ENCODE measurements around the gene PKIB. TPM values are rescaled to one million over a fixed set of nuclear protein-coding genes. Genes with fewer than 3 reads are reported as not detected.

Gene PKIB
- total and polyA plus RNA-seq, 10 of the 15 experiments (the other 5 are each of a cell fraction or from before 2014, with no cell fraction given) = 0.20 to 1.8 (median 0.87) TPM

DNA sequence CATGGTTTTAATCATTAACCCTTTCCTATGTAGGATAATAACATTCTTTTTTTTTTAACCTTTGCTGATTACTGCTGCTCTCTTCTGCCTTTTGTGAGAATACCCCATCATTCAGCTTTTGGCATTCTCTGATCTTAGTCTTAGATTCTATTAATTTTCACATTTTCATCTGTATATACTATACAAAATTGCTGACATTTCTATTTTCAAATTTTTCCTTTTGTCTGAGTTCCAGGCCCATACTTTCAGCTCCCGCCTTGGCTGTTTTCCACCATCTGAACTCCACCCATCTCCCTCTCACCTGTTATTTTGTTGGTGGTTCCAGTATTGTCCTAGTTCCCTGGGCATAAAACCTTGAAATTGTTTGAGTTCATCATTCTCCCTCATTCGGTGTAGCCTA is 59.2 kb downstream of the PKIB start (continued):
- TF ChIP-seq, protein P1, sequence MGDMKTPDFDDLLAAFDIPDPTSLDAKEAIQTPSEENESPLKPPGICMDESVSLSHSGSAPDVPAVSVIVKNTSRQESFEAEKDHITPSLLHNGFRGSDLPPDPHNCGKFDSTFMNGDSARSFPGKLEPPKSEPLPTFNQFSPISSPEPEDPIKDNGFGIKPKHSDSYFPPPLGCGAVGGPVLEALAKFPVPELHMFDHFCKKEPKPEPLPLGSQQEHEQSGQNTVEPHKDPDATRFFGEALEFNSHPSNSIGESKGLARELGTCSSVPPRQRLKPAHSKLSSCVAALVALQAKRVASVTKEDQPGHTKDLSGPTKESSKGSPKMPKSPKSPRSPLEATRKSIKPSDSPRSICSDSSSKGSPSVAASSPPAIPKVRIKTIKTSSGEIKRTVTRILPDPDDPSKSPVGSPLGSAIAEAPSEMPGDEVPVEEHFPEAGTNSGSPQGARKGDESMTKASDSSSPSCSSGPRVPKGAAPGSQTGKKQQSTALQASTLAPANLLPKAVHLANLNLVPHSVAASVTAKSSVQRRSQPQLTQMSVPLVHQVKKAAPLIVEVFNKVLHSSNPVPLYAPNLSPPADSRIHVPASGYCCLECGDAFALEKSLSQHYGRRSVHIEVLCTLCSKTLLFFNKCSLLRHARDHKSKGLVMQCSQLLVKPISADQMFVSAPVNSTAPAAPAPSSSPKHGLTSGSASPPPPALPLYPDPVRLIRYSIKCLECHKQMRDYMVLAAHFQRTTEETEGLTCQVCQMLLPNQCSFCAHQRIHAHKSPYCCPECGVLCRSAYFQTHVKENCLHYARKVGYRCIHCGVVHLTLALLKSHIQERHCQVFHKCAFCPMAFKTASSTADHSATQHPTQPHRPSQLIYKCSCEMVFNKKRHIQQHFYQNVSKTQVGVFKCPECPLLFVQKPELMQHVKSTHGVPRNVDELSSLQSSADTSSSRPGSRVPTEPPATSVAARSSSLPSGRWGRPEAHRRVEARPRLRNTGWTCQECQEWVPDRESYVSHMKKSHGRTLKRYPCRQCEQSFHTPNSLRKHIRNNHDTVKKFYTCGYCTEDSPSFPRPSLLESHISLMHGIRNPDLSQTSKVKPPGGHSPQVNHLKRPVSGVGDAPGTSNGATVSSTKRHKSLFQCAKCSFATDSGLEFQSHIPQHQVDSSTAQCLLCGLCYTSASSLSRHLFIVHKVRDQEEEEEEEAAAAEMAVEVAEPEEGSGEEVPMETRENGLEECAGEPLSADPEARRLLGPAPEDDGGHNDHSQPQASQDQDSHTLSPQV (IDR thresholded peaks at IDR 0.05) = no peak
- TF ChIP-seq BHLHE40 (IDR thresholded peaks at IDR 0.05; ENCODE audit: borderline replicate concordance in 1 of 2, low read depth in 2 of 2, low read length in 1 of 2) (no peak), SUPT20H (IDR thresholded peaks at IDR 0.05; ENCODE audit: borderline replicate concordance, control insufficient read depth, low read depth, low read length) (no peak), POLR2A (IDR thresholded peaks at IDR 0.05; ENCODE audit: low read depth, low read length) (no peak), IRF4 (IDR thresholded peaks at IDR 0.05; ENCODE audit: low read depth, low read length) (no peak), IKZF2 (IDR thresholded peaks at IDR 0.05) (no peak), SMAD5 (IDR thresholded peaks at IDR 0.05; ENCODE audit: low read depth) (no peak), CHD2 (IDR thresholded peaks at IDR 0.05; ENCODE audit: borderline replicate concordance, low read depth, low read length) (no peak), NR2C2 (IDR thresholded peaks at IDR 0.05; ENCODE audit: borderline replicate concordance, control insufficient read depth, insufficient read length, low read depth) (no peak), GATAD2B (conservative IDR thresholded peaks at IDR 0.05; ENCODE audit: low read depth) (no peak), ZNF687 (IDR thresholded peaks at IDR 0.05) (no peak)
- TF ChIP-seq, protein P2, sequence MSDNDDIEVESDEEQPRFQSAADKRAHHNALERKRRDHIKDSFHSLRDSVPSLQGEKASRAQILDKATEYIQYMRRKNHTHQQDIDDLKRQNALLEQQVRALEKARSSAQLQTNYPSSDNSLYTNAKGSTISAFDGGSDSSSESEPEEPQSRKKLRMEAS (IDR thresholded peaks at IDR 0.05; ENCODE audit: low read depth, low read length) = no peak

Data from GM12878 (cell line).